K562 (cell line): Measurements from ENCODE around the gene MCC. TPM values are rescaled to one million over a fixed set of nuclear protein-coding genes. Genes with fewer than 3 reads are reported as not detected.
A peak's percentile ranks its signal among the peaks of the same experiment; 100 is the strongest.

Source experiments
- ATAC-seq: fragments of 200-7000 bp; cut with Tn5 transposase; 3 replicates; pipeline ENCODE4 v1.9.1; 2020; ENCODE audit warnings: moderate library complexity
- BruUV-seq: library from RNA; stranded (reverse); fragments of 400-500 nt; replicated peaks from 2 replicates; lab custom pipeline; 2021; lab: Mats Ljungman, UMichigan
- CTCF ChIA-PET: fragments of 300-600 bp; formaldehyde crosslinking; extraction: SDS; loops from one replicate; lab custom pipeline; 2021; ENCODE audit warnings: low intra/inter-chr PET ratio; lab: Yijun Ruan, JAX
- POLR2A ChIA-PET: fragments of 300-600, 350-650 bp; sonication (Branson Sonifier 250); formaldehyde crosslinking; extraction: SDS; loops from one replicate; lab custom pipeline; 2021; ENCODE audit warnings: antibody characterized with exemption, inconsistent platforms; lab: Yijun Ruan, JAX
- DNase-seq, 4 experiments: peaks; one replicate each; pipeline versions ENCODE4 v3.0.0 to v3.0.0-alpha.2; 2011 to 2018; ENCODE audit warnings: low spot score in 3 of 4, mixed read lengths in 3 of 4; ENCODE audit errors: extremely low read depth in 1 of 4
- FAIRE-seq: peaks from 2 replicates; lab custom pipeline; 2011; peaks lifted over from hg19 to GRCh38; lab: Jason Lieb, UNC
- H2AFZ ChIP-seq: 2 replicates; pipeline ENCODE4 v1.6.0; 2011; ENCODE audit warnings: low read depth, low read length, control low read depth, inconsistent platforms
- H3K27ac ChIP-seq: fragments of 200-600 bp; 3 replicates; pipeline ENCODE4 v1.8.0; 2011; ENCODE audit warnings: low read depth, mild to moderate bottlenecking, control low read depth, inconsistent platforms, low read length, moderate library complexity, mixed read lengths; ENCODE audit errors: extremely low read depth
- H3K27me3 ChIP-seq, 2 experiments: fragments of 300-600 bp in 1 of 2; 2 replicates in 1 of 2; 3 replicates in 1 of 2; pipeline versions ENCODE4 v1.6.0 to v1.8.0; 2011; ENCODE audit warnings: inconsistent platforms in 2 of 2, low read length in 2 of 2, mild to moderate bottlenecking in 1 of 2, mixed read lengths in 1 of 2, moderate library complexity in 1 of 2; ENCODE audit not compliant: control insufficient read depth in 2 of 2, insufficient read depth in 2 of 2
- H3K36me3 ChIP-seq: fragments of 300-600 bp; 3 replicates; pipeline ENCODE4 v1.8.0; 2011; ENCODE audit warnings: mild to moderate bottlenecking, low read length, inconsistent platforms; ENCODE audit not compliant: control insufficient read depth, insufficient read depth
- H3K4me1 ChIP-seq, 2 experiments: fragments of 200-600 bp in 1 of 2; replicated peaks in 1 of 2; 2 replicates in 1 of 2; 3 replicates in 1 of 2; pipeline versions ENCODE4 v1.5.1 to v1.8.0; 2011; ENCODE audit warnings: inconsistent platforms in 2 of 2, low read length in 2 of 2, mild to moderate bottlenecking in 1 of 2, mixed read lengths in 1 of 2, moderate library complexity in 1 of 2; ENCODE audit not compliant: control insufficient read depth in 2 of 2, insufficient read depth in 2 of 2
- H3K4me2 ChIP-seq: 2 replicates; pipeline ENCODE4 v1.6.1; 2011; ENCODE audit warnings: low read length, control low read depth, inconsistent platforms, mixed read lengths; ENCODE audit not compliant: insufficient read depth
- H3K4me3 ChIP-seq: fragments of 200-600 bp; sonication (generic), shearing (Covaris generic); 2 replicates; pipeline ENCODE4 v1.5.1; 2016; ENCODE audit warnings: control low read depth, inconsistent platforms
- H3K79me2 ChIP-seq: fragments of 200-600 bp; 3 replicates; pipeline ENCODE4 v1.8.0; 2011; ENCODE audit warnings: low read length, inconsistent platforms; ENCODE audit not compliant: control insufficient read depth, insufficient read depth
- H3K9ac ChIP-seq, 2 experiments: 2 replicates each; pipeline versions ENCODE4 v1.6.0 to v1.6.1; 2011; ENCODE audit warnings: low read depth in 2 of 2, low read length in 2 of 2, control low read depth in 1 of 2, inconsistent platforms in 1 of 2, mild to moderate bottlenecking in 1 of 2, mixed read lengths in 1 of 2; ENCODE audit not compliant: insufficient read depth in 1 of 2
- H3K9me1 ChIP-seq: one replicate; pipeline ENCODE4 v1.6.0; 2011; ENCODE audit warnings: inconsistent platforms, mild to moderate bottlenecking, low read length, moderate library complexity; ENCODE audit not compliant: control insufficient read depth, insufficient read depth
- H3K9me3 ChIP-seq: replicated peaks from 2 replicates; pipeline ENCODE4 v1.5.1; 2011; ENCODE audit warnings: low read depth, low read length, inconsistent platforms; ENCODE audit not compliant: control insufficient read depth, insufficient read depth
- H4K20me1 ChIP-seq: replicated peaks from 2 replicates; pipeline ENCODE4 v1.6.1; 2011; ENCODE audit warnings: low read length, inconsistent platforms, mixed read lengths; ENCODE audit not compliant: control insufficient read depth, insufficient read depth
- ATF7 ChIP-seq: fragments of 450-650 bp; IDR thresholded peaks from 2 replicates; pipeline ENCODE4 v1.7.1; 2014; ENCODE audit warnings: mild to moderate bottlenecking, moderate library complexity
- CBFA2T2 ChIP-seq: fragments of 450-650 bp; conservative IDR thresholded peaks from 2 replicates; pipeline ENCODE4 v1.6.1; 2017; ENCODE audit warnings: mild to moderate bottlenecking
- CBFA2T3 ChIP-seq: fragments of 450-650 bp; IDR thresholded peaks from 2 replicates; pipeline ENCODE4 v1.6.1; 2017
- CEBPB ChIP-seq: fragments of 450-650 bp; IDR thresholded peaks from 2 replicates; pipeline ENCODE4 v1.6.1; 2016; ENCODE audit warnings: missing genetic modification characterization, missing compliant biosample characterization
- CREM ChIP-seq: IDR thresholded peaks from 2 replicates; pipeline ENCODE4 v1.6.1; 2014; ENCODE audit warnings: antibody characterized with exemption, low read depth
- HES1 ChIP-seq: fragments of 450-650 bp; IDR thresholded peaks from 2 replicates; pipeline ENCODE4 v1.6.1; 2016; ENCODE audit warnings: low read depth, mild to moderate bottlenecking, moderate library complexity
- JUND ChIP-seq, 2 experiments: IDR thresholded peaks; 2 replicates in 1 of 2; 3 replicates in 1 of 2; pipeline ENCODE4 v1.6.1; 2011; ENCODE audit warnings: borderline replicate concordance in 2 of 2, low read depth in 2 of 2, low read length in 2 of 2, improper control_type of control experiment in 1 of 2, missing biosample characterization in 1 of 2, missing genetic modification characterization in 1 of 2, missing genetic modification reagents in 1 of 2
- MBD1 ChIP-seq: fragments of 250-450 bp; sonication (Bioruptor Pico); IDR thresholded peaks from 2 replicates; pipeline ENCODE4 v1.8.0; 2022; ENCODE audit warnings: inconsistent platforms
- NCOA6 ChIP-seq: fragments of 450-650 bp; IDR thresholded peaks from 2 replicates; pipeline ENCODE4 v1.6.1; 2017; ENCODE audit warnings: mild to moderate bottlenecking
- NR1H2 ChIP-seq: sonication (generic); formaldehyde crosslinking; IDR thresholded peaks from 2 replicates; pipeline ENCODE4 v1.4.0; 2020; ENCODE audit warnings: mild to moderate bottlenecking, missing genetic modification reagents
- RAD21 ChIP-seq, 2 experiments: fragments of 250-450 bp in 1 of 2; fragments of 450-650 bp in 1 of 2; sonication (Bioruptor Pico) in 1 of 2; formaldehyde crosslinking in 1 of 2; IDR thresholded peaks in 1 of 2; conservative IDR thresholded peaks in 1 of 2; 2 replicates each; pipeline versions ENCODE4 v1.4.0 to v1.8.0; 2020 to 2022; ENCODE audit warnings: mild to moderate bottlenecking in 2 of 2, moderate library complexity in 1 of 2
- SRF ChIP-seq, 2 experiments: fragments of 250-450, 450-650 bp in 1 of 2; sonication (Bioruptor Pico) in 1 of 2; sonication (generic) in 1 of 2; formaldehyde crosslinking; IDR thresholded peaks; 2 replicates each; pipeline versions ENCODE4 v1.5.0 to v1.5.1; 2020 to 2022; ENCODE audit warnings: mild to moderate bottlenecking in 1 of 2, missing genetic modification reagents in 1 of 2
- ZC3H11A ChIP-seq: IDR thresholded peaks from 2 replicates; pipeline ENCODE4 v1.6.1; 2012; ENCODE audit warnings: low read depth, low read length, improper control_type of control experiment
- ZEB2 ChIP-seq: fragments of 450-650 bp; IDR thresholded peaks from 2 replicates; pipeline ENCODE4 v1.6.1; 2016
- ZNF121 ChIP-seq: sonication (generic); formaldehyde crosslinking; conservative IDR thresholded peaks from 2 replicates; pipeline ENCODE4 v1.8.0; 2022; ENCODE audit warnings: missing genetic modification reagents
- ZNF212 ChIP-seq: fragments of 450-650 bp; formaldehyde crosslinking; IDR thresholded peaks from 2 replicates; pipeline ENCODE4 v1.4.0; 2020; ENCODE audit warnings: mild to moderate bottlenecking
- ZSCAN32 ChIP-seq: fragments of 450-650 bp; formaldehyde crosslinking; IDR thresholded peaks from 2 replicates; pipeline ENCODE4 v1.4.0; 2020; ENCODE audit warnings: mild to moderate bottlenecking, moderate library complexity
- WGBS: fragments of 100-300 bp; shearing (Covaris generic); methylation state at CpG from one replicate; pipeline ENCODE4 v1.1.6; 2016; ENCODE audit warnings: low coverage, mixed read lengths; ENCODE audit not compliant: insufficient coverage; ENCODE audit errors: missing lambda C conversion rate; 5-methylcytosine and 5-hydroxymethylcytosine counted together
- in situ Hi-C: fragments of 300-500 bp; cut with MboI; formaldehyde crosslinking; loops from 4 replicates; pipeline ENCODE4 v1.15.0; 2018; ENCODE audit warnings: inconsistent platforms, mixed read lengths
- intact Hi-C: fragments of 100-400 bp; cut with micrococcal nuclease; formaldehyde crosslinking; loops from 2 replicates; pipeline ENCODE4 v1.14.2; 2022
- polyA plus RNA-seq, 8 experiments: library from polyadenylated mRNA; depleted of rRNA in 4 of 8; stranded (reverse) in 5 of 8; unstranded in 3 of 8; fragments of >200 nt; fragmentation: Nextera tagmentation in 2 of 8; fragmentation: Illumina TruSeq in 1 of 8; extraction: Ambion mirVana in 2 of 8; extraction: Trizol in 1 of 8; gene quantifications; 2 replicates each; pipeline versions ENCODE4 v1.2.1 to v1.2.3, GENCODE V29; 2011 to 2014; ENCODE audit warnings: inconsistent platforms in 1 of 8, missing spikeins in 1 of 8
- total RNA-seq, 7 experiments: library from RNA; depleted of rRNA in 6 of 7; stranded (reverse); fragments of >200 nt in 6 of 7; fragmentation: Illumina TruSeq in 2 of 7; extraction: Trizol in 2 of 7; gene quantifications; 2 replicates each; pipeline versions ENCODE4 v1.2.1 to v1.2.3, GENCODE V29; 2011 to 2021; ENCODE audit warnings: low replicate concordance in 1 of 7
- TF ChIP-seq, protein P1 (sequence below): fragments of 450-650 bp; IDR thresholded peaks from 2 replicates; pipeline ENCODE4 v1.6.1; 2016
- TF ChIP-seq, protein P2 (sequence below): sonication (generic); formaldehyde crosslinking; IDR thresholded peaks from 2 replicates; pipeline ENCODE4 v1.9.0; 2022; ENCODE audit warnings: mild to moderate bottlenecking, missing genetic modification reagents

The MCC gene
- total and polyA plus RNA-seq, 9 of the 15 experiments (the other 6 are each of a cell fraction or from before 2014, with no cell fraction given) = 0.04 to 0.24 (median 0.06) TPM; not detected in 1

DNA sequence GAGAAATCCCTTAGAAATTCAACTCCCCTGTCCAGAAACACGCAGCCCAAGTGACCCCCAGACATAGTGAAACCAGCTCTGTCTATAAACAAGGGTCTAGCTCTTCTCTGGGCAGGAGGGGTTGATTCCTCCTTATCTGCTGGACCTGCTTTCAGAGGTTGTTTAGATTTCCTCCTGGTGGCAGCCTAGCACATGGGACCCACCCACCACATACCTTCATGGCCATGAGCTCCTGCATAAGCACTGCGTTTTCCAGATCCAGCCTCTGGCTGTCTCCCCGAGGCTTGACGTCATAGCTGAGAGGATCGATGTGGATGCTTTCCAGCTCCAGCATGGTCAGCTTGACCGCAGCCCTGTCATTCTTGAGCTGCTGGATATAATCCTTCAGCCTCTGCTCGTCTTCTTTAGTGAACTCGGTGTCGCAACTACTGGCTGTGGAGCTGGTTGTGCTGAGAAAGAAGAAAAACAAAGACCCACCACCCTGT lies 434.7 kb downstream of the MCC start:
- ChIA-PET CTCF (no interaction called here), POLR2A (interaction anchor here (0.8 to 1.1 kb wide), 3 partner anchors 11 to 158 kb away, joined by 3 to 5 read pairs (median 4); no protein-coding TSS in a partner anchor)
- Histone ChIP-seq H3K79me2 (no peaks in the 10 kb centered on the region), H3K27ac (no peak overlapping the region), H3K4me3 (no peak overlapping the region), H3K9me3 (no peaks in the 10 kb centered on the region), H3K4me2 (no peak overlapping the region; the same call in 1 of the 2 replicates), H4K20me1 (no peaks in the 10 kb centered on the region), H2AFZ (0 out of 2 replicates have a peak overlapping the region, but pooled peaks have one; percentile 41), H3K9ac (no peak overlapping the region), H3K27me3 (0 out of 5 replicates have a peak, but pooled peaks cover 0 to 3% of the 10 kb centered on the region in 2 experiments), H3K4me1 (peaks cover 14 to 20% of the 10 kb centered on the region in 2 experiments; a peak in 4 of 5 replicates), H3K9me1 (no peaks in the 10 kb centered on the region), H3K36me3 (no peaks in the 10 kb centered on the region)
- in situ Hi-C loops = no loop called here
- DNase-seq (peak; percentile 45 to 62 (median 52)), FAIRE-seq (peak; percentile 86), ATAC-seq (peak; percentile 73)
- 26% methylated on average over 9 of the region's 9 CpGs for WGBS
- no TSS peak for BruUV-seq
- intact Hi-C loops = no loop called here
- TF ChIP-seq CREM = peak; percentile 60; the same call in 1 of the 2 replicates
- TF ChIP-seq NCOA6 = no peak
- no peak for TF ChIP-seq ZEB2
- peak; percentile 48 for TF ChIP-seq CBFA2T3
- TF ChIP-seq, protein P1, sequence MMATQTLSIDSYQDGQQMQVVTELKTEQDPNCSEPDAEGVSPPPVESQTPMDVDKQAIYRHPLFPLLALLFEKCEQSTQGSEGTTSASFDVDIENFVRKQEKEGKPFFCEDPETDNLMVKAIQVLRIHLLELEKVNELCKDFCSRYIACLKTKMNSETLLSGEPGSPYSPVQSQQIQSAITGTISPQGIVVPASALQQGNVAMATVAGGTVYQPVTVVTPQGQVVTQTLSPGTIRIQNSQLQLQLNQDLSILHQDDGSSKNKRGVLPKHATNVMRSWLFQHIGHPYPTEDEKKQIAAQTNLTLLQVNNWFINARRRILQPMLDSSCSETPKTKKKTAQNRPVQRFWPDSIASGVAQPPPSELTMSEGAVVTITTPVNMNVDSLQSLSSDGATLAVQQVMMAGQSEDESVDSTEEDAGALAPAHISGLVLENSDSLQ = peak; percentile 30; the same call in 1 of the 2 replicates
- no peak for TF ChIP-seq NR1H2
- peak; percentile 28; the same call in 1 of the 2 replicates for TF ChIP-seq ATF7
- TF ChIP-seq MBD1 (CRISPR knock-in tag) = no peak
- TF ChIP-seq ZC3H11A = no peak
- TF ChIP-seq ZNF121 = no peak
- TF ChIP-seq CBFA2T2 = 0 out of 2 replicates have a peak, but pooled peaks have one; percentile 19
- TF ChIP-seq SRF (CRISPR knock-in tag; IDR thresholded peaks at IDR 0.05) = 0 out of 4 replicates have a peak, but pooled peaks of 1 of the 2 experiments have one; percentile 4
- TF ChIP-seq, protein P2, sequence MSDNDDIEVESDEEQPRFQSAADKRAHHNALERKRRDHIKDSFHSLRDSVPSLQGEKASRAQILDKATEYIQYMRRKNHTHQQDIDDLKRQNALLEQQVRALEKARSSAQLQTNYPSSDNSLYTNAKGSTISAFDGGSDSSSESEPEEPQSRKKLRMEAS (CRISPR knock-in tag) = 0 out of 2 replicates have a peak, but pooled peaks have one; percentile 13
- TF ChIP-seq RAD21 (CRISPR knock-in tag; conservative IDR thresholded peaks at IDR 0.05 in 1 of 2, IDR thresholded peaks at IDR 0.05 in 1 of 2) = peak in 1 of 2 experiments; percentile 27; a peak in 2 of 4 replicates
- TF ChIP-seq ZNF212 = no peak
- 0 out of 2 replicates have a peak, but pooled peaks have one; percentile 3 for TF ChIP-seq JUND (IDR thresholded peaks at IDR 0.05; ENCODE audit: borderline replicate concordance, low read depth, low read length)
- no peak for TF ChIP-seq JUND (tag; IDR thresholded peaks at IDR 0.05; ENCODE audit: borderline replicate concordance, low read depth, low read length)
- no peak for TF ChIP-seq ZSCAN32 (CRISPR knock-in tag)
- no peak for TF ChIP-seq HES1
- TF ChIP-seq CEBPB (tag) = peak; percentile 91
